NCI-H128 (cell line): ENCODE measurements around the gene MS4A18.

ENCODE experiments used
- DNase-seq: peaks from one replicate; lab custom pipeline; 2025; ENCODE audit not compliant: unreplicated experiment; lab: John Stamatoyannopoulos, UW

Gene MS4A18

GRCh38 chr11:60765355-60765754 is 40.8 kb downstream of the MS4A18 start:
- no peak for DNase-seq

DNA sequence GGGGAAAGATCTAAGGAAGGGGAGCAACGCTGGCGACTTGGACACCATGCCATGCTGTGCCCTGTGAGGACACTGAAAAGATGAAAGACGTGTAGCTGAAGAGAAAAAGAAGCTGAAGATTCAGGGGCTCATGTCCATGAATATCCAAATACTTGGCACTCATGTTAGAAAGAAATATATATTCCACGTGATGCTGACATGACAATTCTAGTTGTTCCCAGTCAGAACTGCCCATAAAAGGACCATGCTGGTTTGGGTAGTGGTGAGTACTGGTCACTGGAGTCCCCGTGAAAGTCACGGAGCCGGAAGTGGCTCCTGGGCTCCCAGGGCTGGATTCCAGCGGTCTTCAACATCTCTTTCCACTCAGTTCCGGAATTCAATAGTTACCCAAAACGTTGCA is 42.0 kb downstream of the MS4A18 start:
- no peak for DNase-seq

GRCh38 chr11:60767388-60767811 is 42.9 kb downstream of the MS4A18 start:
- no peak for DNase-seq

- DNase-seq: no peak
Observed at GRCh38 chr11:60768202-60768601, 43.7 kb downstream of the MS4A18 start.

- DNase-seq: no peak
Observed at GRCh38 chr11:60769273-60769672, 44.8 kb downstream of the MS4A18 start.

DNA sequence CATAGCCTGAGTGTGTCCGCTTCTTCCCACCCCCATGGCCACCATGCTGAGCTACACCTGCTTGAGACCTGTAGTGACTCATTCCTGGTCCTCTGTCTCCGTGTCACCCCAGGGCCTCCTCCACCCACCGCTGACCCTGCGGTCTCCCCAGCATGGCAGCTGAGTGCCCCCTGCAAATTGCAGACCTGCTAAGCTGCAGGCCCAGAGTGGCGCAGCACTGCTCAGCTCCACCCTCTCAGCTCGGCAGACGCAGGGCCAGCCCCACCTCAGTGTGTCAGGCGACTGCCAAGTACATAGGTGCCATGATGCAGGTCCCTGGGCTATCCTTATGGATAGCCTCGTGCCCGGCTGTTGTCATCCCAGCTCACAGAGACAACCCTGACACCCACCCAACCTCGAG is 45.3 kb downstream of the MS4A18 start:
- no peak for DNase-seq

GRCh38 chr11:60771146-60771545 is 46.6 kb downstream of the MS4A18 start:
- DNase-seq: no peak

- no peak for DNase-seq
Observed at GRCh38 chr11:60771879-60772525, 47.5 kb downstream of the MS4A18 start.

DNA sequence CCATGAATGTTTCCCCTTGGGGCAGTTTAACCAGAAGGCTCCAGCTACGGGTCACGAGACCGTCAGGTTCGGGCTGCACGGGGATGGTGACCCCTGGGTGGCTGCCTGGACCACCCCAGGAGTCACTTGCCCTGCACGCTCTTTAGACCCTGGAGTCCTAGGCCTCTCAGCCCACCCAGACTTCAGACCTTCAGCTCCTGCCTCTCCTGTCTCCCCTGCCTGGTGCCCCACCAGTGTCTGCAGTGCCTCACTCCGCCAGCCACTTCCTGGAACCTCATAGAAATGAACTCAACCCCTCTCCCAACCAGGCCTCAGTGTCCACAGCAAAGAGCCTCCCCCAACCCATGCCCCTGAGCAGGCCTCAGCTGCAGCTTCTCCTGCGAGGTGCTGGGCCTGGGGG is 48.1 kb downstream of the MS4A18 start:
- DNase-seq: no peak

DNA sequence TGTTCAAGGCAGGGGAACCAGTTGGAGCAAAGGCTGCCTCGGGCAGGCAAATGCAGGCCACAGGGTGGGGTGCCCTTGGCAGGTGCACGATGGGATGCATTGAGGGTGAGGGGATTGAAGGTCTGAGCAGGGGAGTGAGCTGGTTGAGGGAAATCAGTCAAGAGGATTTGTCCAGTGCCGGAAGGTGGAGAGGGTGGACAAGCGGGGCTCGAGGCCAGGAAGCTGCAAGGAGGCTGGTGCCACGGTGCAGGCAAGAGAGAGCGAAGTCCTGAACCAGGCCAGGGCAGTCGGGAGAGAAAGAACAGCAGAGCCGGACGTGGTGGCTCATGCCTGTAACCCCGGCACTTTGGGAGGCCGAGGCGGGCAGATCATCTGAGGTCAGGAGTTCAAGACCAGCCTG is 50.2 kb downstream of the MS4A18 start:
- no peak for DNase-seq

- peak; percentile 72 for DNase-seq
Observed at GRCh38 chr11:60775420-60775961, 51.0 kb downstream of the MS4A18 start.

DNA sequence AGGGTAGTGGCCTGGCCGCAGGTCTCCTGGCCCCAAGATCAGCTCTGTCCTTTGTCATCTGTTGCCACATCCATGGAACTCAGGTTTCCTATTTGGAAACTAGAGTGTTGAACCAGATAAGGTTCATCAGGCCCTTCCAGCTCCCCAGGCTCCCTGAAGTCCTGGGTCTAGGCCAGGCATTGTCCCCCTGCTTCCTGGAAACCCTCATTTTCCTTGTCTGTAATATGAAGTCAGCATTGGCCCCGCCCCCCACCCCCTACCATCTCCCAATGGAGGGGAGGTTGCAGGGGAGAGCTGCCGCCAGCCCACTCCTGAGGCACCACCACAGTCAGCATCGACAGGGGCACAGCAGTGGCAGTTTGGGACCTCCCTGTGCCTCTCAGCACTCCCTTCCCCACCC is 51.6 kb downstream of the MS4A18 start:
- no peak for DNase-seq

- DNase-seq: no peak
Observed at GRCh38 chr11:60777106-60777505, 52.6 kb downstream of the MS4A18 start.

GRCh38 chr11:60777572-60777971 is 53.1 kb downstream of the MS4A18 start:
- no peak for DNase-seq

- DNase-seq: no peak
Observed at GRCh38 chr11:60780065-60780464, 55.5 kb downstream of the MS4A18 start.

DNA sequence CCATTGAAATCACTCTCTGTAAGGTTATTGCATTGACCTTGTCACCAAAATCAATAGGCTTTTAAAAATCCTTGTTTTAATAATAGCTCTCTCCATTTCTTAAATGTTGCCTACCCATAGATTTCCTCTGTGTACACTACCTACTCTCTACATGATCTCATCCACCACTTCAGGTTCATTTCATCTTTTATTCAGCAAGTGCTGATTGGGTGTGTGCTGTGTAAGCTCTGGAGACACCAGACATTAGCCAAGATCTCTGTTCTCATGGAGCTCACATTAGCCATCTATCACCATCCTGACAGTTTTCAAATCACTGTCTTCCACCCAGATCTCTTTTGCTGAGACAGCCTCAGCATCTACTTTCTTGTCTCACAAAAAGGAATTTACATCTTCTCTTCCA is 56.3 kb downstream of the MS4A18 start:
- DNase-seq: no peak

DNA sequence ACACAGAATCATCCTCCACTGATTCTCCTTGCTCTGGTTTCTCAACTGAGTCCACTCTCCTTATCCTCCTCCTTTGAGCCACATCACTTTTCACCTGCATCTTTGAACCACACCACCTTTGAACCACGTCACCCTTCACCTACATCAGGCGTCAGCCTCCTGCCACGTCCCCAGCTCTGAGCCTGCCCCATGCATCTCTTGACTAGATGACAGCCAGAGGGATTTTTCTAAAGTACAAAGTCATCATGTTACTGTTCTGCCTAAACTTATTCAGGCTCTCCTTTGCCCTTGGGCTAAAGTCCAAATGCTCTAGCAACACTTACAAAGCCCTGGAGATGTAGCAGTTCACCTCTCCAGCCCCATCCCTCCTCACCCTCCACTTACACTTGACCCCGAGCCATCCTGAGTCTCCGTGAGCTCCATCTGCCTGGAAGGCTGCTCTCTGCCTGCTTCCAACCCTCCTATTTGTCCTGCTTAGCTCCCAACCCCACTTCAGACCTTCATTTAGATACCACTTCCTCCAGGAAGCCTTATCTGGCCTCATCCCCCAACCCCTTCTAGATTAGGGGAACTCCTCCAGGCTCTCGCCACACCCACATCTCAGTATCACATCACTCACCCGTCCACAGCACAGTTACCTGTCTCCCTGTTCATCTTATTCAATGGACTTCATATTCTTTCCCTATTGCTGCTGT is 56.9 kb downstream of the MS4A18 start:
- DNase-seq: no peak

DNA sequence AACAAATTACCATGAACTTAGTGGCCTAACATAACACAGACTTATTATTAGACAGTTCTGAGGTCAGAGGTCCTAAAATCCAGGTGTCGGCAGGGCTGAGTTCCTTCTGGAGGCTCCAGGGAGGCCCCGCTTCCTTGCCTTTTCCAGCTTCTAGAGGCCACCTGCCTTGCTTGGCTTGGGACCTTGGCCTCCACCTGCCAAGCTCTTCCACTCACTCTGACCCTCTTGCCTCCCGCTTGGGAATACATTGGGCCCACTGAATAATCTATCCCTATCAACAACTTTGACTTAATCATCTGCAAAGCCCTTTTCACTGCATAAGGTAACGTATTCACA is 57.4 kb downstream of the MS4A18 start:
- DNase-seq: no peak

DNA sequence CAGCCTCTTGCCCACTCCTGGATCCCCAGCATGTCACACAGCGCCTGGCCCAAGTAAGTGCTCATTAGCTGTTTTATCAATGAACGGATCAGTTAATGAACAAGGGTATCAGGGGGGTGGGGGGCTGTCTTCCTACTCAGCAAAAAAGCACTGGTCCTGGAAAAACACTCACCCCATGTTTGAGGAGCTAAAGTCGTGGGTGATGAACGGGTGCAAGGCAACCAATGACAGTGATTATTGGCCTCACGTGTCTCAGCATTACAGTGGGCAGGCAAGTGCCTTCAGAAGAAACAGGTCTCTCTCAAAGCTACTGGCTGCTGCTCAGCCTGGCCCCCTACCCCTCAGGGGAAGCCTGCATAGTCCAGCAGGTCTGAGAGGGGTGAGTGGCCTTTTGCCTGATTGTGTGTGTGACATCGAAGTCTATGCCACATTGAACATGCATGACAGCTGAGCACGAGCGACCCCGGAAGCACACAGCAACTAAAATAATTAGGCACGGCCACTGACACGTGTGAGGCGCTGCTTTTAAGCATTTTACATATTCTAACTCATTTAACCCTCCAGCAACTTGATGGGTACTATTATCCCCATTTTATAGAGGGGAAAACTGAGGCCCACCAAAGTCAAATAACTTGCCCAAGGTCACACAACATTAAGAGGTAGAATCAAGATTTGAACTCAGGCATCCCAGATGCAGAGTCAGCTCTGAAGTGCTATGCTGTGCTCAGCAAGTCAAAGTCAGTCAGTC is 58.0 kb downstream of the MS4A18 start:
- no peak for DNase-seq

DNA sequence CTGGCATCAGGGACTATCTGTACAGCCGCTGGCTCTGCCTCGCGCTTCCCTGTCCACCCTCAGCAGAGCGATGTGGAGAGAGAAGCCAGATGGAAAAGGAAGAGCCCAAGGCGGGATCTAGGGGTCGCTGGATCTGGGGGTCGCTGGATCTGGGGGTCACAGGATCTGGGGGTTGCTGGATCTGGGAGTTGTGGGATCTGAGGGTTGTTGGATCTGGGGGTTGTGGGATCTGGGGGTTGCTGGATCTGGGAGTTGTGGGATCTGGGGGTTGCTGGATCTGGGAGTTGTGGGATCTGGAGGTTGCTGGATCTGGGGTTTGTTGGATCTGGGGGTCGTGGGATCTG is 58.6 kb downstream of the MS4A18 start:
- no peak for DNase-seq

- DNase-seq: no peak
Observed at GRCh38 chr11:60783911-60784310, 59.4 kb downstream of the MS4A18 start.

DNA sequence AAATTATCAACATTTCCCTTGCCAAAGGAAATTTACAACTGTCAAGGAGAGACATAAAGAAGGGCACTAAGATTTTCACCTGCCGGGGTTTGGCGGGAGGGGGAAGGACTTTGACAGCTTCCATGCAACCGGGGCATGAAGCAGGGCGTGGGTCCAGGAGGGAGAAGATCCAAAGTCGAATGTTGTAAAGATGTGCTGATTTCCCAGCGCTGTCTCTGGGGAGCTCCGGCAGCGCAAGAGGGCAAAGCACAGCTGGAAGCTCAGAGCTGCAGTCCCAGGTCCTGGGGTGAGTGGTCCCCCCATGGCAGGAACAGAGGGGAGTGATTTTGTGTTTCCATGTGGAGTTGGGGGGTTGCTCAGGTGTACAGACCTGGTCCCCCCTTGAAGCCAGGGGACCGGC is 60.6 kb downstream of the MS4A18 start, which contains the start of gene MS4A10:
MS4A10 (plus strand) TSS at position 198 of the 400 bp plus-strand sequence. CDS start 5,003 bp downstream, outside the sequence.
- DNase-seq: no peak
